Astrocyte of the cerebellum (primary cell): ENCODE results near the gene SEC16A.

Experiments
- DNase-seq: peaks from one replicate; pipeline ENCODE4 v3.0.0-alpha.2; 2011; ENCODE audit warnings: low read depth
- H3K4me3 ChIP-seq: 2 replicates; pipeline ENCODE4 v1.5.1; 2011; ENCODE audit warnings: mild to moderate bottlenecking, low read depth, low read length, moderate library complexity
- CTCF ChIP-seq: IDR thresholded peaks from 2 replicates; pipeline ENCODE4 v1.5.1; 2012; ENCODE audit warnings: low read length, low read depth, moderate library complexity, mild to moderate bottlenecking; ENCODE audit errors: missing control alignments
- in situ Hi-C: cut with HindIII; loops from 2 replicates; pipeline ENCODE4 v1.10.0; 2017; ENCODE audit warnings: low sequenced_read_pairs

SEC16A gene

GRCh38 chr9:136511670-136512592, 29.1 kb upstream of the SEC16A start:
- in situ Hi-C loops, result no loop called here
- no peak for DNase-seq
- no peak overlapping the region for H3K4me3 ChIP-seq
- no peak for TF ChIP-seq CTCF

- in situ Hi-C loops, result no loop called here
- no peak for TF ChIP-seq CTCF
Observed at GRCh38 chr9:136511144-136511669, 28.4 kb upstream of the SEC16A start.

GRCh38 chr9:136510561-136510960, 27.7 kb upstream of the SEC16A start:
- in situ Hi-C loops, result no loop called here
- TF ChIP-seq CTCF, result no peak
- no peak overlapping the region for H3K4me3 ChIP-seq
- no peak for DNase-seq

More at GRCh38 chr9:136511144-136511669, 28.4 kb upstream of the SEC16A start:
- DNase-seq, result no peak
- no peak overlapping the region for H3K4me3 ChIP-seq

- H3K4me3 ChIP-seq, result no peak overlapping the region
- no peak for TF ChIP-seq CTCF
Observed at GRCh38 chr9:136509549-136509948, 26.7 kb upstream of the SEC16A start.

GRCh38 chr9:136508729-136509500, 26.1 kb upstream of the SEC16A start:
- TF ChIP-seq CTCF, result no peak

More at GRCh38 chr9:136509549-136509948, 26.7 kb upstream of the SEC16A start:
- in situ Hi-C loops, result no loop called here
- DNase-seq, result no peak

GRCh38 chr9:136507992-136508375, 25.1 kb upstream of the SEC16A start:
- in situ Hi-C loops, result no loop called here
- no peak for DNase-seq
- no peak for TF ChIP-seq CTCF
- no peak overlapping the region for H3K4me3 ChIP-seq

More at GRCh38 chr9:136508729-136509500, 26.1 kb upstream of the SEC16A start:
- in situ Hi-C loops, result no loop called here
- DNase-seq, result no peak
- H3K4me3 ChIP-seq, result no peak overlapping the region
